Activated CD4-positive, alpha-beta memory T cell treated with anti-CD3 and anti-CD28 coated beads, Interleukin-2, amount 10 ng/mL, durations not matched to agents 7 days and 5 days (primary cell): ENCODE data around the gene MICAL2. TPM values are rescaled to one million over a fixed set of nuclear protein-coding genes. Genes with fewer than 3 reads are reported as not detected.

Experiments used
- CTCF ChIA-PET: fragments of 350-600 bp; sonication (Branson Sonifier 250); formaldehyde crosslinking; loops from one replicate; lab custom pipeline; 2021; ENCODE audit warnings: antibody characterized with exemption, inconsistent platforms; lab: Charles Lee
- POLR2A ChIA-PET: fragments of 350-600 bp; sonication (Branson Sonifier 250); formaldehyde crosslinking; loops from one replicate; lab custom pipeline; 2021; ENCODE audit warnings: antibody characterized with exemption; lab: Charles Lee
- DNase-seq: peaks from one replicate; pipeline ENCODE4 v3.0.0-alpha.2; 2020
- H3K27ac Mint-ChIP-seq: one replicate; pipeline ENCODE4 v1.8.0; 2021; ENCODE audit warnings: mild to moderate bottlenecking, mixed read lengths
- H3K27me3 Mint-ChIP-seq: one replicate; pipeline ENCODE4 v1.8.0; 2021; ENCODE audit warnings: mixed read lengths
- H3K36me3 Mint-ChIP-seq: one replicate; pipeline ENCODE4 v1.8.0; 2021; ENCODE audit warnings: low read depth, mixed read lengths
- H3K4me1 Mint-ChIP-seq: one replicate; pipeline ENCODE4 v1.8.0; 2021; ENCODE audit warnings: mixed read lengths
- H3K4me3 Mint-ChIP-seq: one replicate; pipeline ENCODE4 v1.8.0; 2021; ENCODE audit warnings: mild to moderate bottlenecking, mixed read lengths
- H3K9me3 Mint-ChIP-seq: one replicate; pipeline ENCODE4 v1.8.0; 2021; ENCODE audit warnings: mixed read lengths
- total RNA-seq, 2 experiments: library from RNA; stranded (reverse); gene quantifications; one replicate each; pipeline ENCODE4 v1.2.3, GENCODE V29; 2021

Gene MICAL2
- total RNA-seq, 2 experiments from 2014 or later: 135 to 143 TPM

DNA sequence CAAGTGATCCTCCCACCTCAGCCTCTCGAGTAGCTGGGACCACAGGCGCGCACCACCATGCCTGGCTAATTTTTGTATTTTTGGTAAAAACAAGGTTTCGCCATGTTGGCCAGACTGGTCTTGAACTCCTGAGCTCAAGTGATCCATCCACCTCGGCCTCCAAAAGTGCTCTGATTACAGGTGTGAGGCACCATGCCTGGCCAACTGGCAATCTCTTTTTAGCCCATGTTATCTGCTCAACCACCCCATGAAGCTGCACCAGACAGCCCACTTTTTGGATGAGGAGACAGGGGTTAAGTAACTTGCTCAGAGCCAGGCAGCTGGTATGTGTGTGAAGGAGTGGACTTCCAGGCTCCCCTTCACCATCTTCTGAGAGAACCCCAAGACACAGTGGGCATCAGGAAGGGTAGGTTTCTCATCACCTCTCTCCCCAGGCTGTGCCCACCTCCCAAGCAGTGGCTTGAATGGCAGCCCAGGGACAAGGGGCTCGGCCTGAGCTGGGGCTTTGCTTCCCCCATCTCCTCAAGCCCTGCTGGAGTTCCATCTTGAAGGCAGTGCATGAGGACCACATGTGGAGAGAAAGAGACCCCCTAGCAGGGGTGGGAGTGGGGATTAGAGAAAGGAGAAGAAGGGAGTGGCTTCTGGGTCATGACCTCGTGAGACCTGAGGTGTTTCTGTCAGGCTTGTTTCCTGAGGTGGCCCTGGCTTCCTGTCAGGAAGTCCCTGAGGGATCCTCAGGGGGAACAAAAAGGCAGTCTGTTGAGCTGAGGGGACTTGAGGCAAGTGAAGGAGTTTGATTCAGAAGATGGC lies 179.5 kb downstream of the MICAL2 start:
- no peaks in the 10 kb centered on the region for H3K27me3 Mint-ChIP-seq
- H3K4me1 Mint-ChIP-seq: peaks cover 16% of the 10 kb centered on the region
- DNase-seq: no peak
- ChIA-PET CTCF (interaction anchor here (0.6 to 4.9 kb wide), 28 partner anchors 7 to 977 kb away, joined by 3 to 34 read pairs (median 4); no protein-coding TSS in a partner anchor), POLR2A (interaction anchor here (1.2 kb wide), 1 partner anchor 39 kb away, joined by 3 read pairs; no protein-coding TSS in a partner anchor)
- H3K9me3 Mint-ChIP-seq: no peaks in the 10 kb centered on the region
- H3K4me3 Mint-ChIP-seq: no peak overlapping the region
- no peaks in the 10 kb centered on the region for H3K36me3 Mint-ChIP-seq
- peak overlapping the region; percentile 5 for H3K27ac Mint-ChIP-seq

GRCh38 chr11:12290477-12290922 lies 180.1 kb downstream of the MICAL2 start:
- no peaks in the 10 kb centered on the region for H3K9me3 Mint-ChIP-seq
- DNase-seq: no peak
- no peak overlapping the region for H3K4me3 Mint-ChIP-seq
- ChIA-PET POLR2A (no interaction called here), CTCF (interaction anchor here (1.2 to 4.9 kb wide), 8 partner anchors 10 to 598 kb away, joined by 3 to 34 read pairs (median 11); no protein-coding TSS in a partner anchor)
- H3K36me3 Mint-ChIP-seq: no peaks in the 10 kb centered on the region
- H3K27me3 Mint-ChIP-seq: no peaks in the 10 kb centered on the region
- H3K4me1 Mint-ChIP-seq: peaks cover 16% of the 10 kb centered on the region
- H3K27ac Mint-ChIP-seq: peak overlapping the region; percentile 5

DNA sequence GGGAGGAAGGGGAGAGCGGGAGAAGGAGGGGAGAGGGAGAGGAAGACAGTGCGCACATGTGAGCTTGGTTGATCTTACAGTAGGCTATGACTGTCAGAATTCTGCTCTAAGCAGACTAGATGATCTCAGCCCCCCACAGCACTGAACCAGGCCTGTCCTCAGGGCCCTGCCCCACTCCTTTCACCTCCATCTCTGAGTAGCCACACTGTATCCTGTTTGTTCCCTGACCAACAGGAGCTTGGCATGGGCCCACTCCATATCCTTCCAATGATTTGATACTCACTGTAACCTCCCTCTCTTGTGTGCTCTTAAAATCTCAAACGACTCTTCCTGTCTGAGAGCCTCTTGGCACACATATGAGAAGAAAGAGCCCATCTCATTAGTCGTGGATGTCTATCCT lies 180.9 kb downstream of the MICAL2 start:
- no peaks in the 10 kb centered on the region for H3K36me3 Mint-ChIP-seq
- H3K27ac Mint-ChIP-seq: no peak overlapping the region

DNA sequence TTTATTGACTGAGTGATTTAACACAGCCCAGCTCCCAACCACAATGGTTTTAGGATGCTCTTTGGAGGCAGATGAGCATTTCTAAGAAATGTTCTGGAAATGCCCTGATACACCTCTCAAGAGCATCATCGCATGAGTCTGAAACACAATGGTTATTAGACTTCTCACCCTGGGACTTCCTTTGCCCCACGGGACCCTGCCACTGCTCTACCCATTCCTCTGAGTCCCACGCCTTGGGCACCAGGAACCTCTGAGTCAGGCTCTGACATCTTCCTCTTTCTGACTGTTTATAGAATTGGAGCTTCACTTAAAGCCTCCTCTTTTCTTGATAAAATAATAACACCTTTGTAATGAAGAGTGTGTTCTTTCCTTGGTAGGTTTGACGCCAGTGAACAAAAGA lies 181.4 kb downstream of the MICAL2 start:
- Mint-ChIP-seq H3K4me3 (no peak overlapping the region), H3K9me3 (no peaks in the 10 kb centered on the region), H3K4me1 (peaks cover 16% of the 10 kb centered on the region), H3K27me3 (peaks cover under 1% of the 10 kb centered on the region), H3K36me3 (no peaks in the 10 kb centered on the region), H3K27ac (no peak overlapping the region)
- POLR2A ChIA-PET: no interaction called here
- CTCF ChIA-PET: interaction anchor here (0.5 to 2.1 kb wide), 6 partner anchors 7 to 597 kb away, joined by 3 to 9 read pairs (median 4); no protein-coding TSS in a partner anchor
- no peak for DNase-seq

More for the DNA sequence above, 180.9 kb downstream of the MICAL2 start:
- POLR2A ChIA-PET: no interaction called here
- no peak for DNase-seq
- Mint-ChIP-seq H3K4me1 (peaks cover 16% of the 10 kb centered on the region), H3K27me3 (no peaks in the 10 kb centered on the region), H3K4me3 (no peak overlapping the region), H3K9me3 (no peaks in the 10 kb centered on the region)
- CTCF ChIA-PET: interaction anchor here (0.6 to 2.1 kb wide), 5 partner anchors 75 to 597 kb away, joined by 3 to 9 read pairs (median 4); no protein-coding TSS in a partner anchor

DNA sequence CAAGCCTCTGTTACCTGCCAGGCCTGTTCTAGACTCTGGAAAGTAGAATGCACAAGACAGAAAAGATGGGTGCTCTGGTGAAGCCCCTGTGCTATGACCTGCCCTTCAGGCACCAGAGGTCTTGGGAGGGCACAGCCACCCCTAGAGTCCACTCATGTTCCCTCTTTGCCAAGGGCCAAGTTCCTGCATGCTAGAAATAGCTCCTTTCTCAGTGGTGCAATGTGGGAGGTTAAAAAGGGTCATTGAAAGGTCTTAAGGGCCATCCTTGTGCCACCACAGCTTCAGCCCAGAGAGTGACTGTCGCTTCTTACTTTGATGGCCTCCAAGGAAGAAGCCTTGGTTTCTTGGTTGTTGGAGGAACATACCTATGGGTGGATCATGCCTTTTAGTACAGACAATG lies 182.4 kb downstream of the MICAL2 start:
- H3K4me1 Mint-ChIP-seq: peaks cover 16% of the 10 kb centered on the region
- no peak overlapping the region for H3K27ac Mint-ChIP-seq
- ChIA-PET CTCF (interaction anchor here (1.3 to 2.1 kb wide), 3 partner anchors 8 to 248 kb away, joined by 5 to 9 read pairs (median 5); no protein-coding TSS in a partner anchor), POLR2A (no interaction called here)
- H3K36me3 Mint-ChIP-seq: no peaks in the 10 kb centered on the region
- no peaks in the 10 kb centered on the region for H3K9me3 Mint-ChIP-seq
- no peak overlapping the region for H3K4me3 Mint-ChIP-seq
- peaks cover 2% of the 10 kb centered on the region for H3K27me3 Mint-ChIP-seq
- DNase-seq: no peak

- ChIA-PET CTCF (interaction anchor here (1.0 to 2.1 kb wide), 3 partner anchors 12 to 249 kb away, joined by 3 to 9 read pairs (median 5); no protein-coding TSS in a partner anchor), POLR2A (no interaction called here)
- DNase-seq: no peak
- H3K27me3 Mint-ChIP-seq: peaks cover 2% of the 10 kb centered on the region
- no peak overlapping the region for H3K4me3 Mint-ChIP-seq
- peaks cover 16% of the 10 kb centered on the region for H3K4me1 Mint-ChIP-seq
- H3K27ac Mint-ChIP-seq: no peak overlapping the region
- H3K9me3 Mint-ChIP-seq: peaks cover 4% of the 10 kb centered on the region
- H3K36me3 Mint-ChIP-seq: peaks cover 5% of the 10 kb centered on the region
Measured at GRCh38 chr11:12293486-12293885, 183.1 kb downstream of the MICAL2 start.

GRCh38 chr11:12294613-12295012 lies 184.2 kb downstream of the MICAL2 start:
- peaks cover 8% of the 10 kb centered on the region for H3K36me3 Mint-ChIP-seq
- H3K27me3 Mint-ChIP-seq: peaks cover 2% of the 10 kb centered on the region
- no peak for DNase-seq
- POLR2A ChIA-PET: no interaction called here
- no peak overlapping the region for H3K27ac Mint-ChIP-seq
- peaks cover 11% of the 10 kb centered on the region for H3K9me3 Mint-ChIP-seq
- CTCF ChIA-PET: interaction anchor here (0.6 to 1.0 kb wide), 2 partner anchors 8 to 250 kb away, joined by 3 read pairs; no protein-coding TSS in a partner anchor
- H3K4me1 Mint-ChIP-seq: peaks cover 14% of the 10 kb centered on the region
- H3K4me3 Mint-ChIP-seq: no peak overlapping the region

- Mint-ChIP-seq H3K27me3 (peaks cover 2% of the 10 kb centered on the region), H3K9me3 (peaks cover 11% of the 10 kb centered on the region), H3K27ac (no peak overlapping the region), H3K4me1 (peaks cover 5% of the 10 kb centered on the region), H3K4me3 (no peak overlapping the region), H3K36me3 (peaks cover 8% of the 10 kb centered on the region)
- ChIA-PET CTCF (no interaction called here), POLR2A (no interaction called here)
- no peak for DNase-seq
Measured at GRCh38 chr11:12295943-12296342, 185.6 kb downstream of the MICAL2 start.

DNA sequence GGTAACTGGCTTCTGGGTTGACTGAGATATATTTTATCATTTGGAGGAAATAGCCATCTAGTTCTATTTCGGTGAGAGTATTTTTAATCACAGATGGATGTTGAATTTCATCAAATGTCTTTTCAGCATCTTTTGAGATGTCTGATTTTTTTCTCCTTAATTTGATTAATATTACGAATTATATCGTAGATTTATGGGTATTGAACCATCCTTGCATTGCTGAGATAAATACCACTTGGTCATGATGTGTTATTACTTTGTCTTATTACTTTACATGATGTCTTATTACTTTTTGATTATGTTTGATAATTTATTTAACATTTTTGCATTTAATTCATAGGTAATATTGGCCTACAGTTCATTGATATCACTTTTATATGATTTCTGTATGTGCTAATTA lies 188.2 kb downstream of the MICAL2 start:
- POLR2A ChIA-PET: no interaction called here
- H3K4me1 Mint-ChIP-seq: no peaks in the 10 kb centered on the region

DNA sequence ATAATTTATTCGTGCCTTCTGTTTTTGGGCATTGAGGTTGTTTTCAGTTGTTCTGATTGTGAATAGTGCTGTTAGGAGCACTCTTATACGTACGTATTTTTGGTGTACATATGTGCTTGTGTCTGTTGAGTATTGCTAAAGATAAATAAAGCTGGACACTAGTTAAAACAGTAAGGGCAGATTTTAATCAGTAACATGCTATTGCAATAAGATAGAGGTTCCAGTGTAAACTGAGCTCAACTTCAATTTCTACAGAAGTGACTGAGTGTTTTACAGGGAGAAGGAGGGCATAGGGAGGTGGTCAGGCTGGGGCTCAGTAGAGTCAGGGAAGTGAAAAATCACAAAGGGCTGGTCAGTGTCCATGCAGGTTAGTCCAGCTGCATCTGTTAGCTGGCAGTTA lies 191.0 kb downstream of the MICAL2 start:
- Mint-ChIP-seq H3K27ac (no peak overlapping the region), H3K27me3 (peaks cover 2% of the 10 kb centered on the region), H3K4me1 (no peaks in the 10 kb centered on the region), H3K9me3 (peaks cover 11% of the 10 kb centered on the region), H3K4me3 (no peak overlapping the region), H3K36me3 (peaks cover 8% of the 10 kb centered on the region)
- DNase-seq: no peak
- CTCF ChIA-PET: interaction anchor here (1.2 to 1.9 kb wide), 3 partner anchors 13 to 19 kb away, joined by 3 to 12 read pairs (median 4); no protein-coding TSS in a partner anchor
- POLR2A ChIA-PET: no interaction called here

More for the DNA sequence above, 188.2 kb downstream of the MICAL2 start:
- peaks cover 8% of the 10 kb centered on the region for H3K36me3 Mint-ChIP-seq
- no peak overlapping the region for H3K27ac Mint-ChIP-seq
- H3K9me3 Mint-ChIP-seq: peaks cover 11% of the 10 kb centered on the region
- no peak for DNase-seq
- CTCF ChIA-PET: interaction anchor here (1.0 kb wide), 1 partner anchor 9 kb away, joined by 3 read pairs; no protein-coding TSS in a partner anchor
- no peak overlapping the region for H3K4me3 Mint-ChIP-seq
- H3K27me3 Mint-ChIP-seq: peaks cover 2% of the 10 kb centered on the region

DNA sequence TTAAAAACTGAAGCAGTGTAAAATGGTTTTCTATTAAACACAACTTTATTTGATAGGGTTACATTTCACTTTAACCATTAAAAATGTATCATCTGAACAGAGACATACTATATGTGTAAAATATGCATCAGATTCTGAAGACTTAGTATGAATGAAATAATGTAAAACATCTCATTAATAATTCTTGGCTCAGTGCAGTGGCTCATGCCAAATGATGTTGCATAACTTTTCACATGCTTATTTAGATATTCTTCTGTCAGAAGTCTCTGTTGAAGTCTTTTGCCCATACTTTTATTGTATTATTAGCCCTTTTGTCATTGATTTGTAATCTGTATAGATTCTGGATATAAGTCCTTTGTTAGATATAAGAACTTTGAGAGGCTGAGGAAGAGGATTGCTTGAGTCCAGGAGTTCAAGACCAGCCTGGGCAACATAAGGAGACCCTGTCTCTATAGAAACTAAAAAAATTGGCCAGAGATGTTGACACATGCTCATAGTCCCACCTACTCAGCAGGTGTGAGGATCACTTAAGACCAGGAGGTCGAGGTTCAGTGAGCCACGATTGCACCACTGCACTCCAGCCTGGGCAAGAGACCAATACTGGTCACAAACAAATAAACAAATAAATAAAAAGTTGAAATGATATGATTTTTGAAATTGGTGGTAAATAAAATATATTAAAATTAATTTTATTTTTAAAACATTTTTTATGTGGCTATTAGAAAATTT lies 193.2 kb downstream of the MICAL2 start:
- Mint-ChIP-seq H3K9me3 (peaks cover 7% of the 10 kb centered on the region), H3K4me1 (no peaks in the 10 kb centered on the region), H3K27ac (no peak overlapping the region), H3K4me3 (no peak overlapping the region), H3K27me3 (no peaks in the 10 kb centered on the region), H3K36me3 (peaks cover 3% of the 10 kb centered on the region)
- CTCF ChIA-PET: no interaction called here
- POLR2A ChIA-PET: no interaction called here
- no peak for DNase-seq

DNA sequence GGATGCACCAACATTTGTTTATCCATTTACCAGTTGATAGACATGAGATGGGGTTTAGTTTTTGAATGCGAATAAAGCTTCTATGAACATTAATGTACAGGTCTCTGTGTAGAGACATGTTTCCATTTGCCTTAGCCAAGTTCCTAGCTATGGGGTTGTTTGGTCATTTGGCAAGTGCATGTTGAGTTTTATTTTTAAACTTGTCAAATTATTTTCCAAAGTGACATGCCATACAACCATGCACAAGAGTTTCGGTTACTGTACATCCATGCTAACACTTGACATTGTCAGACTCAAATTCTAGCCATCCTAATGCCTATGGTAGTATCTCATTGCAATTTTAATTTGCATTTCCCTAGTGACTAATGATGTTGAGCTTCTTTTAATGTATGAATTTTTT lies 196.4 kb downstream of the MICAL2 start:
- ChIA-PET POLR2A (no interaction called here), CTCF (interaction anchor here (3.4 kb wide), 1 partner anchor 18 kb away, joined by 17 read pairs; no protein-coding TSS in a partner anchor)
- H3K4me1 Mint-ChIP-seq: no peaks in the 10 kb centered on the region
- no peak overlapping the region for H3K4me3 Mint-ChIP-seq
- no peaks in the 10 kb centered on the region for H3K36me3 Mint-ChIP-seq
- H3K27me3 Mint-ChIP-seq: peaks cover 2% of the 10 kb centered on the region
- H3K9me3 Mint-ChIP-seq: peaks cover 4% of the 10 kb centered on the region
- DNase-seq: no peak
- no peak overlapping the region for H3K27ac Mint-ChIP-seq
